ENCODE data around the gene GABRG3.
A peak's percentile ranks its signal among the peaks of the same experiment; 100 is the strongest.
"Not testable (repeated sequence)": the region's sequence is repeated elsewhere in the genome, so short reads cannot be mapped to it uniquely, and the experiment has no call there.

GABRG3 gene

DNA sequence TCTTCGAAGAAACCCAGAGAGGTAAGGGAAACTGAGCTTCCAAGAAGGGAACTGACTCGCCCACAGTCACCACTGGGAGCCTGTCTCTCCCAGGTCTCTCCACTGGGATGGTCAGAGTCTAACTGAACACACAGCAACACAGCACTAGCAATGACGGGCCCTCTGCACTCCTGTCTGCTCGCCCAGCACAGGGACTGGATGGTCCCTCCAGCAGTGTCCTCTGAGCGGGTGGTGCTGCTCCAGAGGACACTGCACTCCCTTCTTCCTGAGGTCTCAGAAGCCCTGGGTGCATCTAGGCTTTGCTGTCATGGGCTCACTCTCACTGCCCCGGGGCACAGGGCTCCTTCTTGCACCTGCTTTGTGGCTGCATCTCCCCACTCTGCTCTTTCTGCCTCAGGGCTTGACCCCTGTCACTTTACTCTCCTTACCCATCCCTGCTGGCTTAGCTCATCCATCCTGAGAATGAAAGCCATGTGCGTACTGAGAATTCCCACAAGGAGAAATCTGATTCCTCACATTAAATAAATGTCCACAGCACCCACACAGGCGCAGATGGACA, 356.6 kb downstream of the GABRG3 start:
- no peak for DNase-seq

DNA sequence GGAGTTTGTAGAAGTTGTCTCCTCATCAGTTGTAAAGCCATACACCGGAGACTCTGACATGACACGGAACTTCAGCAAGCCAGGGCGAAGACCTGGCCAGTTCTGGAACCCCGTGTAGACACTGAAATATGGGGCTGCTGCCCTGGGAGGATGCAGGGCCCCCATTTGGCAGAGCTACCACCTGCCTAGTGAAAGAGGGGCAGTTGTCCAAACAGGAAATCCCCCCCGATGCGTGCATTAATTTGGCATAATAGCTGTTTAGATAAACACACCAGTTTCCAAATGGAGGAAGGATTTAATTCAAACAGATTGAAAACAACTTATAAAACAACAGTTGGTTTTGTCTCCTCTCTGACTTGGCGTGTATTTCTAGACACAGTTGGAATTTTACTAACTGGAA, 357.2 kb downstream of the GABRG3 start:
- no peak for DNase-seq

DNA sequence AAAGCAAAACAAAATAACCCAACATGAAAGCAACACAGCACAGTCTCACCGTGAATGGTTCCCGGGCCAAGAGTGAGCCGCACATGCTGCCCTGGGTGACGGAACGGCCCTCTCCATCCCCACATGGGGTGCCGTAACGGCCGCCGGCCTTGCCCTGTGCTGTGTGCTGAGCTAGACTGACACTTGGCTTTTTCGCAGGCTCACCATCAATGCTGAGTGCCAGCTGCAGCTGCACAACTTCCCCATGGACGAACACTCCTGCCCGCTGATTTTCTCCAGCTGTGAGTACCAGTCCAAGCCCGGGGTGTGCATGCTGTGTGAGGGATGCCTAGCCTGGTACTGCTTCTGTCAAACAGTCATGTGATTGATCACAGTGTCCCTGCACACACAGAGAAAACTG, 357.6 kb downstream of the GABRG3 start:
- peak in 36 of 56 donors; percentile 7 to 62 (median 28) for DNase-seq

DNA sequence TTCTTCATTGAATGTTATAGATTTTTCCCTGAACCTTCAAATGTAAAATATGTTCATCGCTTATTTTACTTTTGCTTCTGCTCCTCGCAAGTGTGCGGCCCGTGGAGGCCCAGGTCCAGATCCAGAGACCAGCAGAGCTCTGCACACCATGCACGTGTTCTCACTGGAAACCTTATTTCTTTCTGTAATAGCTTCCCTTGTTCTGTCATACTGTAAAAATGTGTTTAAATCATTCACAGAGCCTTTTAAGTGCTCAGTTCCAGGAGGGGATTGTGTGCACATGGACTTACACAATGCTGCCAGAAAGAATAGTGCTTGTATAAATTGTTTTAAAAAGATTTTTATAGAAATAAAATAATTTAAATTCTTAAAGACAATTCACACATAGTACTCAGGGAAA, 359.3 kb downstream of the GABRG3 start:
- no peak for DNase-seq

DNA sequence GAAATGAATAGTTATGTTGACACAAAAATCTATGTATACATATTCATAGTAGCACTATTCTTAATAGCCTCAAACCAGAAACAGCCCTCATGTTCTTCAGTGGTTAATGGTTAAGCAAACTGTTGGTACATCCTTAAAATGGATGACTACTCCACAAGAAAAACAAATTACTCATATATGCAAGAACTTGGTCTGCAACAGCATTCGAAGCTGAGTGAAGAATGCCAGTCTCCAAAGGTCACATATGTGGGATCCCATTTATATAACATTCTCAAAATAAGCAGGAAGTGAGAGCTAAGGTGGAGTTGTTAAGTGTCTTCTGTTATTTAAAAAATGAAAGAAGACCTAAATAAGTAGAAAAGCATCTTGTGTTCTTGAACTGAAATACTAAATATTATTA, 365.7 kb downstream of the GABRG3 start:
- no peak for DNase-seq

DNA sequence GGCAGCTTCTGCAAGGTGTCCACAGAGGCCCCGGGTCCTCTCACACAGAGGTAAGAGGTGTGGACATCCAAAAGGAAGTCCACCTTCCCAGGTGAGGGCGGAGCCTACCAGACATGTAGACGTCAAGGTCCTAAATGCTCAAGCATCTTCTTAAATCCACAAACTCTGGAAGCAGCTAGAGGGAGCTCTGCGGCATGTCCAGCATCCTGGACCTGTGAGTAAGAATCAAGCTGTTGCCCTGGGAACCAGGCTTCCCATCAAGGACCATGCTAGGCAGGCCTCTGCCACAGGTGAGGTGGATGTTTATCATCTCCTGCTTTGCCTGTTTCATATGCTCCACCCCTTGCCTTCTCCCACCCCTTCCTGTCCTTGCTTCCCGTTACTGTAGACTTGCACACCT, 368.2 kb downstream of the GABRG3 start:
- DNase-seq: no peak

DNA sequence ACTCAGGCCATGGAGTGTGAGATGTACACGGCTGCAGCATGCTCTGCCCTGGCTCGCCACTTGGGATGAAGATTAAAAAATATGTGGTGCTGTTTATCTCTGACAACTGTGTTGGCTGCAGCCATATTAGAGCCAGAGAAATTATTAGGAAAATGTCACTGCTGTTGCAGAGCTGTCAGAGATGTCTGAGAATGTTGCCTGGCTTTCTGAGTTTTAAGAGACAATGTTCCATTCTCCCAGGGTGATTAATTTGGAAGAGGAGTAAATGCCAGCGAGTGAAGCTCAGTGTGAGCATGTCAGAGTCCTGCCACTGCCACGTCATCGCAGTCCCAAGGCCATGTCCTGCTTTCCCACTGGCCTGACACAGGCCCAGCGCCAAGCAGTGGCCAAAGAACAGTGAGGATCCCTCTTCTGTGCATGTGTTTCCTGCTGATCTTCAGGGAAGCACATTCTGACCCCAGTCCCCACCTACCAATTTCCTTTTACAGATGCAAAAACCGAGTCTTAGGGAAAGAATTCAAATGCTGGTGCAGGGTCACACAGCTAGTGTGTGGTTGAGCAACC, 370.9 kb downstream of the GABRG3 start:
- no peak for DNase-seq

DNA sequence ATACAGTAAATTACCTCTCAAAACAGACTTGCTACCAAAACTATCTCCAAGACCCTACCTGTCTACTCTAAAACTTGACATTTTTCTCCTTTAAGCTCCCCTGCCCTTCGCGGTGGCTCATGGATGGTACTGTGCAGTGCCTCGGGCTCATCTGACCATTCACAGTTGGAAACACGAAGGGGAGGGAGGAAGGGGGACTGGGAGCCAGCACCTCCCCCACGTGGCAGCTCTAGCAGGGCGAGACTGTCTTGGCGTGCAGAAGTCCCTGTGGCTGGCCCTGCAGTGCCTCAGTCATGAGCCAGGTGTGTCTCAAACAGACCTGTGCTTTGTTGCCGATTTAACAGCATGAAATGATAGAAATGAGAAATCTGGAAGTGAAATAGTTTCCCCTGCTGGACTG, 372.0 kb downstream of the GABRG3 start:
- DNase-seq: no peak

DNA sequence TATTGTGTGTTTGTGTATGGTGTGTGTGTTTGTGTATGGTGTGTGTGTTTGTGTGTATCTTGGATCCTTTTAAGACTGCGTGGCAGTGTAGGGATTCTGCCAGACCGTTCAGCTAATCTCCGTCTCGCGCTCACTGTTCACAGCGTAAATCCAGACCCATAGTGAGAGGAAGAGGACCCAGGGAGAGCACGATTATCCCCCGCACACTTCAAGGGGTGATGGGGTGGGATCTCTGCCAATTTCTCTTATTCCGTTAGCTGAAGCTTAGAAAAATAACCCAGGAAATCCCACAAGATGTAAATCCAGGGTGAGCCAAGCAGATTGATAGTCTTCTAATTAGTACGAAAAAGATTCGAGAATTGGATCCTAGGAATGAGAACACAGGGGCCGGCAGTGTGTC, 381.2 kb downstream of the GABRG3 start:
- no peak for DNase-seq

DNA sequence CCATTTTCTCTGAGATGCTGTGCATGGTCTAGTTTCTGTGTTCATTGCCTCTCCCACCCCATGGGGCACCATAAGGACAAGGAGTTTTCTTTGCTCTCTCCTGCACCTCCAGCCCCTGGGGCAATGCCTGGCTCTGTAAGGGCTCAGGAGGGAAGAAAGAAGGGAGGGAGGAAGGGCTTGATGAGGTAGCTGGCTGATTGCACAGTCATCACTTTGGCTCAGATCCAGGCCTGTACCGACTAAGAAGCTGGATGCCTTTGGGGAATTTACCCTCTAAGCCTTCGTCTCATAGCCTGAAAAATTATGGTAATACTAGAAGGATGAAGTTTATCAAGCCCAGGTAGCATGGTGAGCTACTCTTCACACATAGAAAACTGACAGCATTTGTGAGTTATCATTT, 382.9 kb downstream of the GABRG3 start:
- DNase-seq: no peak

DNA sequence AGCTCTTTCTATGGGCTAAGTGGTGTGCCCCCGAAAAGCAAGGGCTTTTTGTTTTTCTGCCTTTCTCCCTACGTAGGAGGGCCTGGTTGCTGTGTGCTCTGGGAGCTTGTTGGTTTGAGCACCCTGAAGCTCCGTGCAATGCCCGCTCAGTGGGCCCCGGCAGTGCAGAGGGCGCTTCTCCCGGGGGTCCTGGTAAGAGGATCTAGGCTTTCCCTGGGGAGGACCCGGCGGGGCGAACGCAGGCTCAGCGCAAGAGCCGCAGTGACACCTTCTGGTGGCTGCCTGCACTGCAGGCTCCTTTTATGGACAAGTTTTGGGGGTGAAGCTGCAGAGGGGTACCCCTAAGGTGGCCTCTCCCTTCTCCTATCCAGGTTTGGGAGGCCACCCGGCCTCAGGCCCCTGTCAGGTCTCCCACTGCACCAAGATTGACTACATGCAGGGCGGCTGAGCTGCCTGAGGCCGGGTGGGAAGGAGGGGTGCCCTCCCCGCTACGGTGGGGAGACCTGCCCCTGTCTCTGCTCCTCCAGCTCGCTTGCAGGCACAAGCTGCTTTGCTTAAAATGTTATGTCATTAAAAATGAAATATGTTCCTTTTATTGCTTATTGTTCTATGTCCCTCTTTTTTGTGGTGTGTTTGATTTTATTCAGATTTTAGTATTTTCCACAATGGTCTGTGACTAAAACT, 387.9 kb downstream of the GABRG3 start:
- DNase-seq: peak in 25 of 56 donors; percentile 2 to 63 (median 16)

DNA sequence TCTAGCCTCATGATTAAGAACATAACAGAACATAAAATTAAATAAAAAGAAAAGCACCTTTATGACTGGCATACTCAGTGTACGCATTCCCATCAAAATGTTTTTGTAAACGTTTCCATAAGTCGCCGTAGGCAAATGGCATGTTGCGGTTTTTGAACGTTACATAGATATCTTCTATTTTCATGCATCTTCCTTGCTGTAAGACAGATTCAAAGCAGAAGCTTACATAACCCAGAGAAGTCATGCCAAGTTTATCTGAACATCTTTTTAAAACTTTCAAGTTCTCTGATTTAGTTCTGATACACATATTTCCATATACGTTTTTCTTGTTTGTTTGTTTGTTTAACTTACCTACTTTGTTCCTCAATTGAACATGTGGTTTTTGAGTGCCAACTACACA, 388.6 kb downstream of the GABRG3 start:
- no peak for DNase-seq

DNA sequence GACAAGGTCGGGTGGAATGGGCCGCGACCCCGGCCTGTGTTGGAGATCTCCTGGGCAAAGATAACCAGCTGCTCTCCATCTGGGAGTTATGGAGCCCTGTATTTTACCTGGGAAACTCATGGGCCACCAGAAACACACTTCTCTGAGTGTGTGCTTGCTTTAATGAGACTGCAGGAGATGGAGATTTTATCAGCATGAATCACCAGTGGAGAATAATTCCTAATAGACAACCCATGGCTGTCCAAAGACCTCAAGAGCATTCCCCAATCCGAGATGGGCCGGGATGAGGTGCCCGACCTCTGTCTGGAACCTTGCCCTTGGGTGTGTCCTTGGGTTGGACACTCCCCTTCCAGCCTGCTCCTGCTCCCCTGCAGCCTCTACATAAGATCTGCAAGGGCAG, 389.3 kb downstream of the GABRG3 start:
- no peak for DNase-seq

DNA sequence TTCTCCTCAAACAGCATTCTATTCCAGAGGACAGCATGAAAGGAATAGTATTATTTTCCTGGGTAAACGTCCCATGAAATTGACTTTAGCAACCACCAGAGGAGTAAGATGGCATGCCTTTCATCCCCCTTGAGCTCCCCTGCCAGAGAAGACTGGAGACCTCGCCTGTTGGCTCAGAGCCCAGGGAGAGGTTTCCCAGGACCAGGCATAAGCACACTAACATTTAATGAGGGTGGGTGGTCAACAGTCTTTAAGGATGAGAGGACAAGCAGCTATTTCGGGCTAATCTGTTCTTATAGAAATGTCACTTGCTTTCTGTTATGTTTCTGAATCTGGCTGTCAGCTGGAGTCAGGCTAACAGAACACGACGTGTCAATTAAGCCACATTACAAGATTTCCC, 390.5 kb downstream of the GABRG3 start:
- no peak for DNase-seq

DNA sequence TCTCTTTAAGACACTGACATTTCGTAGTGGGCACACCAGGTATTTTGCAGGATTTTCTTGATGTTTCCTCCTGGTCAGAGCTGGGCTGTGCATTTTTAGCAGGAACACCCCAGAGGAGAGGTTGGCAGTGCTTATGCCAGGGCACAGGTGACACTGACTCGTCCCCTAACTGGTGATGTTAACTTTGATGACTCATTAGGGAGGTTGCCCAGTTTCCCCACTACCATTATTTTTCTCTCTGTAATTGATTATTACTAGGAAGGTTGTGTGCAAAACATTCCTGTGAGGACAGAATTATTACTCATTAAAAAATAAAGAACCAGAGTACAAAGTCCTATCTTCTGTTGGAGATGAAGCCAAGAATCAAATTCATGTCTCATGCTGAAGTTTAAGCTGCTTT, 394.5 kb downstream of the GABRG3 start:
- DNase-seq: no peak

DNA sequence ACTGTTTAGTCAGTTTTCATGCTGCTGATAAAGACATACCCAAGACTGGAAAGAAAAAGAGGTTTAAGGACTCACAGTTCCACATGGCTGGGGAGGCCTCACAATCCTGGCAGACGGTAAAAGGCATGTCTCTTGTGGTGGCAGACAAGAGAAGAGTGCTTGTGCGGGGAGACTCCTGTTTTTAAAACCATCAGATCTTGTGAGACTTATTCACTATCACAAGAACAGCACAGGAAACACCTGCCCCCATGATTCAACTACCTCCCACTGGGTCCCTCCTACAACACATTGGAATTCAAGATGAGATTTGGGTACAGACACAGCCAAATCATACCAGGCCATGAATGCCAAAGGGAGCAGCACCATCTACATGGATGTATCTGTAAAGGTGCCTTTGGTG, 406.4 kb downstream of the GABRG3 start:
- DNase-seq: not testable (repeated sequence)

DNA sequence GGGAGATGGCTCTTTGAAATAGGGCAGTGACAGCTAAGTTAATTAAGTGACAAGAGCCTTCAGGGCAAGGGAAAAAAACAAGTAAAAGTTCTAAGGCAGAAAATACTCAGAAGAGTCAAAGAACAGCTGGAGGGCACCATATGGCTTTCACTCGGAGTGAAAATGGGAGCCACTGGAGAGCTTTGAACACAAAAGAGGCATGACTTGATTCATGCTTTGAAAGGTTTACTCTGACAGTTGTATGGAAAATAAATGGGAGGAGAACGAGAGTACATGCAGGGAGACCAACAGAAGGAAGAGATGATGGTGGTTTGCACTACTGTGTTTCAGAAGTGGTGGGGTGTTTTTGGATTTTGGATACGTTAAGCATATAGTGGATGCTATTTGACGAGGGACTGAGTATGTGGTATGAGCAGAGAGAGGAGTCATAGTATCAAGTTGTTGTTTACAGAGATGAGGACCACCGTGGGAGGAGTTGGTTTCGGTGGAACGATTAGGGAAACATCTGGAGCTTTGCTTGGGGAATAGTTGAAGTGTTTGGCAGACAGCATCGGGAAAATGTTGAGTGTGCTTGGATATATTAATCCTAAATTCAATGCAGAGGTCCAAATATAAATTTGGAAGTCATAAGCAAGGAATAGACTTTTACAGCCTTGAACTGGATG, 411.5 kb downstream of the GABRG3 start:
- no peak for DNase-seq

DNA sequence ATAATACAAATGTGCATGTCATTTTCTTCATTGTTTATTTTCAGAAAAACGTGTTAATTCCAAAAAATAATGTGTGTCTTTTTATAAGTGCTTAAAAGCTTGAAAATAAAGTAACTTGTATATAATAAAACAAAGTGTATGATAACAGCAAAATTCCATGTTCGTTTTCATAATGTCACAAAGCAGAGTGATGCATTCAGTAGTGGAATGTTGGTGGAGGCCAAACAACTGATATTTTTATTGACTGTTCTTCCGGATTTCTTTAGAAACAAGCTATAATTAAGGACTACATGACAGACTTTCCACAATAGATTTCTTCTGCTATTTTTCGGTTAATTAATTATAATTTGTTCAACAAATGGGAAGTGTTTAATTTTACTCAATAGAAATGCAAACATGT, 412.7 kb downstream of the GABRG3 start:
- no peak for DNase-seq

DNA sequence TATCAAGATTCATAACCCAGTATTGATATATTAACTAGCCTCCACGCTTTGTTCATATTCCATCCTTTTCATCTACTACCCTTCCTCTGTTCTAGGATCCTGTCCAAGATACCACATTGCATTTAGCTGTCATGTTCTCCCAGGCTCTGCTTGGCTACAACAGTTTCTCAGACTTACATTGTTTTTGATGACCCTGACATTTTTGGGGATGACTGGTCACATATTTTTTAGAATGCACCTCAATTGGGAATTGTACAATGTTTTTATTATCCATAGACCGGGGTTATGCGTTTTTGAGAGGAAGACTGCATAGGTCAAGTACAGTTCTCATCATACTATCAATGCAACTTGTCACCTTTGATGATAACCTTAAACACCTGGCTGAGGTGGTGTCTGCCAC, 421.2 kb downstream of the GABRG3 start:
- DNase-seq: no peak

DNA sequence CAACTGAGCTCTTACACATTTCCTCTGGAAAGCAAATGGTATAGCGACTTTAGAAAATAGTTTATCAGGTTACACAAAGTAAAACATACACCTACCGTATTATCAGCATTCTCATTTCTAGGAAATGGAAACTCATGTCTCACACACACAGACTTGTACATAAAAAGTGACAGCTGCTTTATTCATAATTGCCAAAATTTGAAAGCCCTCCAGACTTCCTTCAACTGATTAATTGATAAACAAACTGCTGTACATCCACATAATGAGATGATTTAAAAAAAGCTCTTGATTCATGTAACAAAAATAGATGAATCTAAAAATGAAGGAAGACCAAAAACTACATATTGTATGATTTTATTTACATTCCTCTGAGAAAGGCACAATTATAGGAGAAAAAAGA, 425.5 kb downstream of the GABRG3 start:
- no peak for DNase-seq

DNA sequence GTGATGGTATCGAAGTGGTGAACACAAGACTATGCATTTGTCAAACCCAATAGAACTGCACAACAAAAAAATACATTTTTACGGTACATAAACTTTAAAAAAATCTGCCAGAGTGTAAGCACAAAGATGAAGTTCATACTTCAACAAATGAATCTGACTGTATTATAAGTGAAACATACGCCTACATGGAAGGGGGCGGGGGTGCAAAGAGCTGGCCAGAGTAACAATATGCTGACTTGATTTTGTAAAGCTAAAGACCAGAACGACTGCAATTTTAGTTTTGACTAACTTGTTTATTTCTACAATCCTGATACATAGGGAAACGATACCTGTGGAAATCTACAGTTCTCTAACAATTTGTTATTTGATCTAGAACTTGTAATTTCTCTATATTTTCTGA, 426.0 kb downstream of the GABRG3 start:
- no peak for DNase-seq

DNA sequence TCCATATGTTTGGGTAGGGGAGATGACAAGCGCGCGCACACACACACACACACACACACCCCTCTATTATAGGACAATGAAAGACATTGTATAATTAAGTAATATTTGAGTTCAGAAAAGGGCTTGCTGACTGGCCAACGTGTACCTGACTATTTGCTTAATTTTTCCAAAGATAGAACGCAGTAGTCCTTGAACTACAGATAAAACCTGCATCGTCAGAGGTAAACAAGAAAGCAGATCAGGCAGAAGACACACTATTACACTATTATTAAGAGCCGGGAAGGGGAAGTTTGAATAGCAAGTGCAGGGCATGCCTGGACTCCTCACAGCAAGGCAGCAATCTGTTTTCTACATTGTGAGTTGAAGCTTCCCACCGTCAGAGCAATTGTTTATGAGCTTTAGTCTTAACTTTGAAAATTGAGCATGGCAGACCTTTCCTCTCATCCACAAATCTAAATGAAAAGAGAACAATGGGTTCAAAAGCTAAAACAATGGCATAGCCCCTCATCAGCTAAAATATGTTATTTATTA, 427.7 kb downstream of the GABRG3 start:
- no peak for DNase-seq

DNA sequence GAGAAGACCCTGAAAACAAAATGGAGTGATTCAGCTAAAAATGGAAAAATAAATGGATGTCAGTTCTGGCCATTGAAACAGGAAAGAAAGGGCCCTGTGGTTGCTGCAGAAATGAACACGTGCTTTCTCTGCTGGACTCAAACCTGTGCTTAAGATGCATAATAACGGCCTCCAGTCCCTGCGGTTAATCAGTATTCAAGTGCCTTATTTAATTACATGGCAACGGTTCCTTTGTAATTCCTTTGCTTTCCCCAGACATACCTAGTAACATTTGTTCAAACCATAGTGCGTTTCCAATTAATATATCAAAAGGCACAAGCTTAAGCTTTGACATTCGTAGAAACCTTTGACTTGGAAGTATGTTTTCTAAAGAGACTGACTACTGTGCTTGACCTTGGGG, 428.3 kb downstream of the GABRG3 start:
- no peak for DNase-seq

Measured in amygdala (tissue), 56 donors.